ENCODE results near the gene AGAP3. TPM values are rescaled to one million over a fixed set of nuclear protein-coding genes. Genes with fewer than 3 reads are reported as not detected.

Gene AGAP3
- total RNA-seq, 1 donor from 2014 or later, result 206 TPM

- H3K27me3 Mint-ChIP-seq (ENCODE audit: unreplicated experiment), result peaks cover 20% of the 10 kb centered on the region
- DNase-seq (ENCODE audit: low spot score), result no peak
- TF ChIP-seq CTCF (IDR thresholded peaks at IDR 0.05; ENCODE audit: unreplicated experiment), result no peak
- no peaks in the 10 kb centered on the region for H3K9me3 Mint-ChIP-seq (ENCODE audit: unreplicated experiment)
- H3K4me1 Mint-ChIP-seq (ENCODE audit: unreplicated experiment), result peaks cover 16% of the 10 kb centered on the region
- peak overlapping the region; percentile 11 for H3K27ac Mint-ChIP-seq (ENCODE audit: unreplicated experiment)
- peaks cover 24% of the 10 kb centered on the region for H3K36me3 Mint-ChIP-seq (ENCODE audit: low read depth, unreplicated experiment)
- peak overlapping the region; percentile 76 for H3K4me3 Mint-ChIP-seq (ENCODE audit: unreplicated experiment)
These were observed 8.5 kb upstream of the AGAP3 start for GRCh38 chr7:151077705-151078232.

- TF ChIP-seq CTCF (IDR thresholded peaks at IDR 0.05; ENCODE audit: unreplicated experiment), result no peak
These were observed 7.8 kb upstream of the AGAP3 start for GRCh38 chr7:151078233-151079040.

GRCh38 chr7:151079199-151079910 lies 6.9 kb upstream of the AGAP3 start:
- Mint-ChIP-seq H3K27me3 (ENCODE audit: unreplicated experiment) (peaks cover 21% of the 10 kb centered on the region), H3K4me3 (ENCODE audit: unreplicated experiment) (peak overlapping the region; percentile 94), H3K27ac (ENCODE audit: unreplicated experiment) (peak overlapping the region; percentile 73), H3K36me3 (ENCODE audit: low read depth, unreplicated experiment) (peaks cover 24% of the 10 kb centered on the region), H3K9me3 (ENCODE audit: unreplicated experiment) (no peaks in the 10 kb centered on the region), H3K4me1 (ENCODE audit: unreplicated experiment) (peaks cover 20% of the 10 kb centered on the region)
- no peak for DNase-seq (ENCODE audit: low spot score)
- TF ChIP-seq CTCF (IDR thresholded peaks at IDR 0.05; ENCODE audit: unreplicated experiment), result no peak

More at GRCh38 chr7:151078233-151079040, 7.8 kb upstream of the AGAP3 start:
- H3K4me1 Mint-ChIP-seq (ENCODE audit: unreplicated experiment), result peaks cover 17% of the 10 kb centered on the region
- peaks cover 22% of the 10 kb centered on the region for H3K27me3 Mint-ChIP-seq (ENCODE audit: unreplicated experiment)
- DNase-seq (ENCODE audit: low spot score), result no peak
- H3K36me3 Mint-ChIP-seq (ENCODE audit: low read depth, unreplicated experiment), result peaks cover 24% of the 10 kb centered on the region
- peak overlapping the region; percentile 11 for H3K27ac Mint-ChIP-seq (ENCODE audit: unreplicated experiment)
- peak overlapping the region; percentile 79 for H3K4me3 Mint-ChIP-seq (ENCODE audit: unreplicated experiment)
- no peaks in the 10 kb centered on the region for H3K9me3 Mint-ChIP-seq (ENCODE audit: unreplicated experiment)

- no peak for TF ChIP-seq CTCF (IDR thresholded peaks at IDR 0.05; ENCODE audit: unreplicated experiment)
- Mint-ChIP-seq H3K9me3 (ENCODE audit: unreplicated experiment) (no peaks in the 10 kb centered on the region), H3K4me1 (ENCODE audit: unreplicated experiment) (peaks cover 24% of the 10 kb centered on the region), H3K4me3 (ENCODE audit: unreplicated experiment) (peak overlapping the region; percentile 94), H3K27me3 (ENCODE audit: unreplicated experiment) (peaks cover 19% of the 10 kb centered on the region), H3K27ac (ENCODE audit: unreplicated experiment) (no peak overlapping the region), H3K36me3 (ENCODE audit: low read depth, unreplicated experiment) (peaks cover 19% of the 10 kb centered on the region)
- no peak for DNase-seq (ENCODE audit: low spot score)
These were observed 6.2 kb upstream of the AGAP3 start for GRCh38 chr7:151080067-151080521.
